ENCODE results near the gene EFCAB8.

DNA sequence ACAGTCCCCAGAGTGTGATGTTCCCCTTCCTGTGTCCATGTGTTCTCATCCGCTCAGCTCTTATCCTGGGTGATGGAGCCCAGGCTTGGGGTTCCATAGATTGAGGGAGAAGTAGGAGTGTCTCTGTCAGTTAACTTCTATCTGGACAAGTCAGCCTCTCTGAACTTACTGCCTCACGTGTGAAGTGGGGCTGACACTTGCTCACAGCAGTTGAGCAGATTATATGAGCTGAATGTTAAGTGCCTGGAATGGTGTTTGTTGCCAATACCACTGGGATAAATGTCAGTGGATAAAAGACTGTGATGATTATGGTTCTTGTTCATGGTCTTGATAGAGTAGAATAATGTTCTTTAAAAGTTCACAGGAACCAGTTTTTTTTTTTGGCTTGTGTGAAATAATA lies 17.1 kb upstream of the EFCAB8 start:
- TF ChIP-seq, protein P1, sequence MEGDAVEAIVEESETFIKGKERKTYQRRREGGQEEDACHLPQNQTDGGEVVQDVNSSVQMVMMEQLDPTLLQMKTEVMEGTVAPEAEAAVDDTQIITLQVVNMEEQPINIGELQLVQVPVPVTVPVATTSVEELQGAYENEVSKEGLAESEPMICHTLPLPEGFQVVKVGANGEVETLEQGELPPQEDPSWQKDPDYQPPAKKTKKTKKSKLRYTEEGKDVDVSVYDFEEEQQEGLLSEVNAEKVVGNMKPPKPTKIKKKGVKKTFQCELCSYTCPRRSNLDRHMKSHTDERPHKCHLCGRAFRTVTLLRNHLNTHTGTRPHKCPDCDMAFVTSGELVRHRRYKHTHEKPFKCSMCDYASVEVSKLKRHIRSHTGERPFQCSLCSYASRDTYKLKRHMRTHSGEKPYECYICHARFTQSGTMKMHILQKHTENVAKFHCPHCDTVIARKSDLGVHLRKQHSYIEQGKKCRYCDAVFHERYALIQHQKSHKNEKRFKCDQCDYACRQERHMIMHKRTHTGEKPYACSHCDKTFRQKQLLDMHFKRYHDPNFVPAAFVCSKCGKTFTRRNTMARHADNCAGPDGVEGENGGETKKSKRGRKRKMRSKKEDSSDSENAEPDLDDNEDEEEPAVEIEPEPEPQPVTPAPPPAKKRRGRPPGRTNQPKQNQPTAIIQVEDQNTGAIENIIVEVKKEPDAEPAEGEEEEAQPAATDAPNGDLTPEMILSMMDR (IDR thresholded peaks at IDR 0.05; ENCODE audit: borderline replicate concordance, extremely low read depth, low read length, poor library complexity, severe bottlenecking): no peak
- TF ChIP-seq EZH2 (IDR thresholded peaks at IDR 0.05; ENCODE audit: borderline replicate concordance, low read depth, low read length, severe bottlenecking): no peak

Data from DND-41 (cell line).